Measurements from ENCODE around the gene STAT3. TPM values are rescaled to one million over a fixed set of nuclear protein-coding genes. Genes with fewer than 3 reads are reported as not detected.
A peak's percentile ranks its signal among the peaks of the same experiment; 100 is the strongest.

The STAT3 gene
- total and polyA plus RNA-seq, 9 of the 15 experiments (the other 6 are each of a cell fraction or from before 2014, with no cell fraction given): 90.0 to 179 (median 114) TPM

DNA sequence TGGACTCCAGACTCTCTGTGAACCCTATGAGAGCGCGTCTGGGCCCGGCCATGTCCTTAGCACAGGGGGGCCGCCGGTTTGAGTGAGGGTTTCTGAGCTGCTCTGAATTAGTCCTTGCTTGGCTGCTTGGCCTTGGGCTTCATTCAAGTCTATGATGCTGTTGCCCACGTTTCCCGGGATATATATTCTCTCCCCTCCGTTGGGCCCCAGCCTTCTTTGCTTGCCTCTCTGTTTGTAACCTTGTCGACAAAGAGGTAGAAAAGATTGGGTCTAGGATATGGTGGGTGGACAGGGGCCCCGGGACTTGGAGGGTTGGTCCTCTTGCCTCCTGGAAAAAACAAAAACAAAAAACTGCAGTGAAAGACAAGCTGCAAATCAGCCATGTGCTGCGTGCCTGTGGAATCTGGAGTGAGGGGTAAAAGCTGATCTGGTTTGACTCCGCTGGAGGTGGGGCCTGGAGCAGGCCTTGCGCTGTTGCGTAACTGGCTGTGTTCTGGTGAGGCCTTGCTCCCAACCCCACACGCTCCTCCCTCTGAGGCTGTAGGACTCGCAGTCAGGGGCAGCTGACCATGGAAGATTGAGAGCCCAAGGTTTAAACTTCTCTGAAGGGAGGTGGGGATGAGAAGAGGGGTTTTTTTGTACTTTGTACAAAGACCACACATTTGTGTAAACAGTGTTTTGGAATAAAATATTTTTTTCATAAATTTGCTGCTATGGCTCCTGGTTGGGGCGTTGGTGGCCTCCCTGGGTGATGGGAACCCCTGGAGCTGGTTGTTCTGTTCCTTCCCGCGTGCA lies 76.8 kb downstream of the STAT3 start (continued):
- no peak for TF ChIP-seq ZBTB40 (IDR thresholded peaks at IDR 0.05)
- TF ChIP-seq ZBTB40 (CRISPR knock-in tag; IDR thresholded peaks at IDR 0.05): no peak
- TF ChIP-seq LEF1 (IDR thresholded peaks at IDR 0.05): peak; percentile 47; the same call in 1 of the 2 replicates
- no peak for TF ChIP-seq SETDB1 (IDR thresholded peaks at IDR 0.05; ENCODE audit: low read length)
- TF ChIP-seq, protein P1, sequence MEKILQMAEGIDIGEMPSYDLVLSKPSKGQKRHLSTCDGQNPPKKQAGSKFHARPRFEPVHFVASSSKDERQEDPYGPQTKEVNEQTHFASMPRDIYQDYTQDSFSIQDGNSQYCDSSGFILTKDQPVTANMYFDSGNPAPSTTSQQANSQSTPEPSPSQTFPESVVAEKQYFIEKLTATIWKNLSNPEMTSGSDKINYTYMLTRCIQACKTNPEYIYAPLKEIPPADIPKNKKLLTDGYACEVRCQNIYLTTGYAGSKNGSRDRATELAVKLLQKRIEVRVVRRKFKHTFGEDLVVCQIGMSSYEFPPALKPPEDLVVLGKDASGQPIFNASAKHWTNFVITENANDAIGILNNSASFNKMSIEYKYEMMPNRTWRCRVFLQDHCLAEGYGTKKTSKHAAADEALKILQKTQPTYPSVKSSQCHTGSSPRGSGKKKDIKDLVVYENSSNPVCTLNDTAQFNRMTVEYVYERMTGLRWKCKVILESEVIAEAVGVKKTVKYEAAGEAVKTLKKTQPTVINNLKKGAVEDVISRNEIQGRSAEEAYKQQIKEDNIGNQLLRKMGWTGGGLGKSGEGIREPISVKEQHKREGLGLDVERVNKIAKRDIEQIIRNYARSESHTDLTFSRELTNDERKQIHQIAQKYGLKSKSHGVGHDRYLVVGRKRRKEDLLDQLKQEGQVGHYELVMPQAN (IDR thresholded peaks at IDR 0.05; ENCODE audit: borderline replicate concordance): peak; percentile 45; the same call in 1 of the 2 replicates
- TF ChIP-seq TRIM24 (IDR thresholded peaks at IDR 0.05): peak; percentile 21 to 47; a peak in 1 of 4 replicates
- TF ChIP-seq E2F8 (IDR thresholded peaks at IDR 0.05; ENCODE audit: low read depth, partially characterized antibody): no peak
- TF ChIP-seq HDAC6 (IDR thresholded peaks at IDR 0.05; ENCODE audit: low read depth, low read length): no peak
